Activated naive CD4-positive, alpha-beta T cell treated with anti-CD3 and anti-CD28 coated beads, Interleukin-2, amount 10 ng/mL, durations not matched to agents 7 days and 5 days (primary cell): Measurements from ENCODE around the gene TEKTIP1.
"Not testable (repeated sequence)": the region's sequence is repeated elsewhere in the genome, so short reads cannot be mapped to it uniquely, and the experiment has no call there.

Experiments
- CTCF ChIA-PET: fragments of 350-600 bp; sonication (Branson Sonifier 250); formaldehyde crosslinking; loops from one replicate; lab custom pipeline; 2021; ENCODE audit warnings: antibody characterized with exemption; lab: Charles Lee
- DNase-seq: peaks from one replicate; pipeline ENCODE4 v3.0.0-alpha.2; 2020
- H3K27ac Mint-ChIP-seq: one replicate; pipeline ENCODE4 v1.8.0; 2021; ENCODE audit warnings: mild to moderate bottlenecking, moderate library complexity, mixed read lengths
- H3K27me3 Mint-ChIP-seq: one replicate; pipeline ENCODE4 v1.8.0; 2021; ENCODE audit warnings: mild to moderate bottlenecking, mixed read lengths
- H3K36me3 Mint-ChIP-seq: one replicate; pipeline ENCODE4 v1.8.0; 2021; ENCODE audit warnings: mixed read lengths
- H3K4me1 Mint-ChIP-seq: one replicate; pipeline ENCODE4 v1.8.0; 2021; ENCODE audit warnings: mixed read lengths
- H3K4me3 Mint-ChIP-seq: one replicate; pipeline ENCODE4 v1.8.0; 2021; ENCODE audit warnings: mild to moderate bottlenecking, moderate library complexity, mixed read lengths
- H3K9me3 Mint-ChIP-seq: one replicate; pipeline ENCODE4 v1.8.0; 2021; ENCODE audit warnings: mixed read lengths

Gene TEKTIP1

DNA sequence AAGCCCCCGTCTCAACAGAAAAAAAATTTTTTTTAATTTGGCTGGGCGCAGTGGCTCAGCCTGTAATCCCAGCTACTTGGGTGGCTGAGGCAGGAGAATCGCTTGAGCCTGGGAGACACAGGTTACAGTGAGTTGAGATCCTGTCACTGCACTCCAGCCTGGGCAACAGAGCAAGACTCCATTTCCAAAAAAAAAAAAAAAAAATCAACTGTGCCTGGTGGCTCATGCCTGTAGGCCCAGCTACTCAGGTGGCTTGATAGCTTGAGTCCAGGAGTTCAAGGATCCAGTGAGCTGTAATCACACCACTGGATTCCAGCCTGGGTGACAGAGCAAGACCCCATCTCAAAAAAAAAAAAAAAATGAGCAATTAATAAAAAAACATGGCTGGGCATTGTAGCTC lies 37.2 kb upstream of the TEKTIP1 start:
- DNase-seq: no peak
- Mint-ChIP-seq H3K36me3 (peaks cover 15% of the 10 kb centered on the region), H3K4me1 (peaks cover 39% of the 10 kb centered on the region), H3K9me3 (no peaks in the 10 kb centered on the region), H3K4me3 (no peak overlapping the region), H3K27ac (peak overlapping the region; percentile 19), H3K27me3 (no peaks in the 10 kb centered on the region)
- CTCF ChIA-PET: interaction anchor here (1.6 kb wide), 1 partner anchor 32 kb away, joined by 4 read pairs; no protein-coding TSS in a partner anchor

DNA sequence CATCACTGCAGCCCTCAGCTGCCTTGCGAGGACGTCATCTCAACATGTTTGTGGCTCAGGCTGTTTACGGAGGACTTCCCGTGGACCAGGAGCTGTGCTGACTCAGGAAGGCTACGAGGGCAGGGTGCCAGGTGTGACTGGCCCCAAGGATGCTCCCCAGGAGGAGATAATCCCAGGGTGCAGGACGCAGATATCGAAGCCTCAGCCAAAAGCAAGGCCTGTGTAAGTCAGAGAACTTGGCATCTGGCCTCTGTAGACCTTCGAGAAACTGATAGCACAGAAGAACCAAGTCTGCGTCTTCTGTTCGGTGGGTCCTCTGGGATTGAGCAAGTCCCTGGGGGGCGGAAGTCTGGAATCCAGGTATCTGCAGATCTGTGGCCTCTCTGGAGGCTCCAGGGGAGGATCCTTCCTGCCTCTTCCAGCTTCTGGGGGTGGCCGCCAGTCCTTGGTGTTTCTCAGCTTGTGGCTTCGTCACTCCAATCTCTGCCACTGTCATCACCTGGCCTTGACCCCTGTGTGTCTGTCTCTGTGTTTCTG lies 35.9 kb upstream of the TEKTIP1 start:
- Mint-ChIP-seq H3K4me3 (no peak overlapping the region), H3K4me1 (peaks cover 43% of the 10 kb centered on the region), H3K27me3 (no peaks in the 10 kb centered on the region), H3K9me3 (no peaks in the 10 kb centered on the region), H3K36me3 (peaks cover 16% of the 10 kb centered on the region), H3K27ac (no peak overlapping the region)
- CTCF ChIA-PET: no interaction called here
- DNase-seq: no peak

DNA sequence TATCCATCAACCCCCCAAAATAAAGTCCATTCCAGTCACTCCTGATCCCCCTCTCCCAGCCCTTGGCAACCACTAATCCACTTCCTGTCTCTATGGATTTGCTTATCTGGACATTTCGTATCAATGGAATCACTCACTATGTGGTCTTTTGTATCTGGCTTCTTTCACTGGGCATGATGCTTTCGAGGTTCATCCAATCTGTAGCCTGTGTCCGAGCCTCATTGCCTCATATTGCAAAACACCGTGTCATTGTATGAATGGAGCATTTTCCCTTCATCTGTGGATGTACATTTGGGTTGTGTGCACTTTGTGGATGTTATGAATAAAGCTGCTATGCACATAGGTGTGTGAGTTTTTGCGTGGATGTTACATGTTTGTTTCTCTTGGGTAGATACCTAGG lies 34.2 kb upstream of the TEKTIP1 start:
- peak overlapping the region; percentile 82 for H3K4me3 Mint-ChIP-seq
- H3K4me1 Mint-ChIP-seq: peaks cover 48% of the 10 kb centered on the region
- H3K36me3 Mint-ChIP-seq: peaks cover 25% of the 10 kb centered on the region
- CTCF ChIA-PET: interaction anchor here (0.7 to 1.4 kb wide), 2 partner anchors 25 to 635 kb away, joined by 3 to 4 read pairs; no protein-coding TSS in a partner anchor
- peak overlapping the region; percentile 94 for H3K27ac Mint-ChIP-seq
- DNase-seq: no peak
- no peaks in the 10 kb centered on the region for H3K9me3 Mint-ChIP-seq
- no peaks in the 10 kb centered on the region for H3K27me3 Mint-ChIP-seq

DNA sequence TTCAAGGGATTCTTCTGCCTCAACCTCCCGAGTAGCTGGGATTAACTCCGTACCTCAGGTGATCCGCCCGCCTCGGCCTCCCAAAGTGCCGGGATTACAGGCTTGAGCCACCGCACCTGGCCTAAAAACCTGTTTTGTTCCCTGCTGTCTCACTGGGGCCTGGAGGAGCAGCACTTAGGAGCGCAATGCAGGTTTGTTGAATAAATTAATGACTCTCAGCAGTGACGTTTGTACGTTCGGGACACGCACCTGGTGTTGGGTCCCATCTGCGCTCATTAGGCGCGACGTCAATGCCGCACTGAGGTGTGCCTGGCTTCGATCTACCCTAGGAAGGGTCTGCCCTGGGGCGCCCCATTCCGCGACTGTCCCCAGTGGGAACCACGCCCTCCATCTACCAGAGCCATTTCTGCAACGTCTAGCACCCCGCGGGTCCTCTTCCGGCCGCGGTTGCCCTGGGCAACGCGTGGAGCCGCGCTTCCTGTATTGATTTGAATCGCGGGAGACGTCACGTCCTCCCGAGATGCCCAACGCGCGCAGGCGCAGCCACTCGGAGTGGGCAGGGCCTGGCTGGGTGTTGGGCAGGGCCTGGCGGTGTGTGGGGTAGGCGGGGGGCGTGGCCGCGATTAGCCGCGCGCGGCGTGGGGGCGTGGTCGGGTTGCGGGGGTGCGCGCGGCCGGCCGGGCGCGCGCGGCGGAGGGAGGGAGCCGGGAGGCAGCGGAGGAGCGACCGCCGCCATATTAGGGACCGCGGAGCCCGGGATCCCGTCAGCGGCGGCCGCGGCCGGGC lies 33.2 kb upstream of the TEKTIP1 start, which contains the start of gene FZR1:
Gene FZR1 (plus strand): TSS at position 714 of the 786 bp plus-strand sequence. CDS start 16,679 bp downstream, outside the sequence.
- peak within 1 kb of the TSS; percentile 95 for H3K4me3 Mint-ChIP-seq
- H3K36me3 Mint-ChIP-seq: peaks cover 31% of the 10 kb centered on the region
- peaks cover 48% of the 10 kb centered on the region for H3K4me1 Mint-ChIP-seq
- CTCF ChIA-PET: no interaction called here
- no peaks in the 10 kb centered on the region for H3K9me3 Mint-ChIP-seq
- H3K27me3 Mint-ChIP-seq: no peaks in the 10 kb centered on the region
- peak within 1 kb of the TSS; percentile 94 for H3K27ac Mint-ChIP-seq
- DNase-seq: peak; percentile 99

DNA sequence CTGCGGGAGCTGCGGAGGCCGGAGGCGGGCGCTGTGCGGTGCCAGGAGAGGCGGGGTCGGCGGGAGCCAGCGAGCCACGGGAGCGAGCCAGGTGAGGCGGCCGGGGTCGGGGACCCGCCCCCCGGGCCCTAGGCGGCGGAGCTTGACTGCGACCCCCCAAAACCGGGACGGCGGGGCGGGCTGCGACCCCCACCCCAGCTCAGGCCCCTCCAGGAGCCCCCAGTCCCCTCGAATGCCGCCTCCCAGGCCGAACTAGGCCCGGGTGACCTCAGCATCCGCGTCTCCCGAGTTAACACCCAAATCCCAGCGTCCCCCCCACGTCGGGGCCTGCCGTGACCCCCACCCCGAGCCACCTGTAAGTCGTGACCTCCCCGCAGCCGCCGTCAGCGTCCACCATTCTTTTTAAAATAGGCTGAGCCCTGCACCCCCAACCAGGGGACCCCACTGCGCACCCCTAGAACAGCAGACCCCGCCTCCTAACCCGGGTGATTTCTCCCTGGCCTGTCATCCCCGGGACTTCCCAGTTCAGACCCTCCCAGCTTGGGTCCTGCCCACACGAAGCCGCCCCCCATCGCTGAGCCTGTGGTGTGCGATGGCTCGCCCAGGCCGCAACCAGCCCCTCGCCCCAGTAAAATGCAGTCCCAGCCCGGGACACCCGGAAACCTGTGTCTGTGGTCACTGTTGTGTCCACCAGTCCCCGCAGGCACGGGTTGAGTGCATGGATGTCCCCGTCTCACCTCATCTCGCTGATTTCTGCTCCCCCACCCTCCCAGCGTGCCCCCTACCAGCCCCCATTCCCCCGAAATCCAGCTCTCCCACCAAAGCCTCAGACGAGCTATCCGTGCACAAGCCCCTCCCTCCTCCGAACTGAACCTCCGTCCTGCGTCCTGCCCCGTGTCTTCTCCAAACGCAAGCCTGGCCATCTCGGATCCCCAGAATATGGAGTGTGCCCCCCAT lies 32.3 kb upstream of the TEKTIP1 start:
- CTCF ChIA-PET: no interaction called here
- H3K27ac Mint-ChIP-seq: peak overlapping the region; percentile 92
- H3K4me3 Mint-ChIP-seq: peak overlapping the region; percentile 95
- H3K4me1 Mint-ChIP-seq: peaks cover 45% of the 10 kb centered on the region
- no peaks in the 10 kb centered on the region for H3K9me3 Mint-ChIP-seq
- peak; percentile 61 for DNase-seq
- no peaks in the 10 kb centered on the region for H3K27me3 Mint-ChIP-seq
- peaks cover 33% of the 10 kb centered on the region for H3K36me3 Mint-ChIP-seq

DNA sequence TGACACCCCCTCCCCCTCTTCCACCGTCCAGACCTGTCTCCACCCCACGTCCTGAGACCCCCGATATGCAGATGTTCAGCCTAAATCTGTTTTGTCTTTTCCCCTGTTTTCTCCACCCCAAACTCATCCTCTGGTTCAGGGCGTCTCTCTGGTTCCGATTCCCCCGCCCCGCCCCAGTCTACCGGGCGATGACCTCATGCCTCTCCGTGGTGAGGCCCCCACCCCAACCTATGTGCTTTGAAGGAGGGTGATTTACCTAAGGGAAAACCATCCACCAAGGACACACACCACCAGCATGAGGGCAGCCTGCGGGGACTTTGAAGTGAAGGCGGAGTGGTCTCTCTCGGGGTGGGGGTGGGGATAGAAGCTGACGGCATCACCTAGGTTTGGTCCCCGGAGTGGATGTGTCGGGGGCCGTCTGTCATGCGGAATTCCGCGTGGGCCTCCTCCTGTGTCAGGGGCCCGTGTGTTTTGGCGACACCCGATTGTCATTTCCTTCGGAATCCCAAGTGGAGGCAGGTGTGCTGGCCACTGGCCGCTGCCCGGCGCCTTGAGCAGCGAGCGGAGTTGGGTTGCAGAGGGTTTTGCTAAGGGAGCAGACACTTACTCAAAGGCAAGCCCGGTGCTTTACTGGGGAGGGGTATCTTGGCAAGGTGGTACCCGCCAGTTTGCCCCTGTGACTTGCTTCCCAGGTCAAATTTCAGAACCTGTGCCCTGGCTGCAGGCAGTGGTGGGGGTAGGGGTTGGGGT lies 31.4 kb upstream of the TEKTIP1 start:
- Mint-ChIP-seq H3K27me3 (no peaks in the 10 kb centered on the region), H3K27ac (peak overlapping the region; percentile 92), H3K4me1 (peaks cover 45% of the 10 kb centered on the region), H3K9me3 (no peaks in the 10 kb centered on the region), H3K36me3 (peaks cover 36% of the 10 kb centered on the region), H3K4me3 (peak overlapping the region; percentile 95)
- CTCF ChIA-PET: no interaction called here
- peak; percentile 52 for DNase-seq

DNA sequence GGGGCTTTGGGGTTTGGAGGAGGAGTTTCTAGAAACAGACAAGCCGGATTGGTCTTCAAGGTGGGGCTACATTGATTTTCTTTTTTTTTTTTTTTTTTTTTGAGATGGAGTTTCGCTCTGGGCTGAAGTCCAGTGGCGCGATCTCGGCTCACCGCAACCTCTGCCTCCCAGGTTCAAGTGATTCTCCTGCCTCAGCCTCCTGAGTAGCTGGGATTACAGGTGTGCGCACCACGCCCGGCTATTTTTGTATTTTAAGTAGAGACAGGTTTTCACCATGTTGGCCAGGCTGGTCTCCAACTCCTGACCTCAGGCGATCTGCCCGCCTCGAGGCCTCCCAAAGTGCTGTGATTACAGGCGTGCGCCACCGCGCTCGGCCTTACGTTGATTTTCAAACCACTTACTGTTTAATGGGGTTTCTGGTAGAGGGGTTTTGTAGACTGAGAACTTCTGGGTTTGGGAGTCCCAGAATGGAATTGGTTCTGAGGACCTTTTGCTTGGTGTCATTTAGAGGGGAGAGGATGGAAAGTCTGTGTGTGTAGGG lies 30.8 kb upstream of the TEKTIP1 start:
- H3K4me1 Mint-ChIP-seq: peaks cover 45% of the 10 kb centered on the region
- H3K27ac Mint-ChIP-seq: peak overlapping the region; percentile 42
- H3K4me3 Mint-ChIP-seq: peak overlapping the region; percentile 95
- CTCF ChIA-PET, H3K27me3 Mint-ChIP-seq, H3K9me3 Mint-ChIP-seq, DNase-seq: not testable (repeated sequence)
- H3K36me3 Mint-ChIP-seq: peaks cover 36% of the 10 kb centered on the region

DNA sequence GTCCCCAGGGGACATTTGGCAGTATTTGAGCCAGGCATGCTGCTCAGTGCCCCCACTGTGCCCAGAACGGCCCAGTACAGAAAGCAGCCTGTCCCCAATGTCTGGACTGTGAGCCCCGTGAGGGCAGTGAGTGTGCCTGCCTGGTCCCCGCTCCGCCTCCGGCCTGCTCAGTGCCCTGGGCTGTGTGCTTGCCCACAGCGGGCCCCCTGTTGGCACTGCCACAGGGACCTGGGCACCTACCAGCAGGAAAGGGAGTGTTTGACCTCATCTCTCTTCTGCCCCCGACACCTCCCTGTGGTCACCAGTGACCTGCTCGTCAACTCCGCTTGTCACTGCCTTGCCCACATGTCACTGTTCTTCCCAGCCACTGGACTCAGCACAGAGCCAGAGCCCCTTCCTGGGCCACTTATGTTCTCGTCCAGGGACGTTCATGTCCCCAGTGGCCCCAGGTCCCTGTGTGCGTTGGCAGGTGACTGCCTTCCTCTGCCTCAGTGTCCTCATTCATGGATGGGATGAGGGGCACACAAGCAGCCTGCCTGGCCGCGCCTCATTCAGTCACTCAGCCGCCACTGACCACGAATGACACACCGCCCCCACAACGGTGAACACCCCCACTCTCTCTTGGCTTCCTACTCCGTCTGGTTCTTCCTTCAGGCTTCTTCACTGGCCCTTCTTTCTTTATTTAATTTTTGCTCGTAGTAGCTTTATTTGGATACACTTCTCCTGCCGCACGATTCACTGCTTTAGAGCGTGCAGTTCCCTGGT lies 30.0 kb upstream of the TEKTIP1 start:
- Mint-ChIP-seq H3K4me1 (peaks cover 45% of the 10 kb centered on the region), H3K4me3 (peak overlapping the region; percentile 49), H3K36me3 (peaks cover 36% of the 10 kb centered on the region), H3K27ac (peak overlapping the region; percentile 74), H3K27me3 (no peaks in the 10 kb centered on the region), H3K9me3 (no peaks in the 10 kb centered on the region)
- CTCF ChIA-PET: no interaction called here
- no peak for DNase-seq

DNA sequence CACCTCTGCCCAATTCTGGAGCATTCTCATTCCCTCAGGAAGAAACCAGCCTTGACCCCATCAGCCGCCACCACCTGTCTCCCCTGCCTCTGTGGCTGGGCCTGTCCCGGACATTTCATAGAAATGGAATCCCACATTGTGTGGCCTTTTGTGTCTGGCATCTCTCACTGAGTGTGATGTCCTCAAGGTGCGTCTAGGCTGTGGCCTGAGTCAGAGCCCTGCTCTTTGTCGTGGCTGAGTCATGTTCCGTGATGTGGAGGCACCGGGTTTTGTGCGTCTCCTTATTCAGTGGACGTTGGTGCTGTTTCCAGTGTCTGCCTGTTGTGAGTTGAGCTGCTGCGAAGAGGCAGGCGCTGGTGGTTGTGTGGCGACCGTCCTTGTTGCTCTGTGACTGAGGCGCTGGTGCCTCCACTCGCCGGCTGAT lies 29.4 kb upstream of the TEKTIP1 start:
- DNase-seq: no peak
- no peaks in the 10 kb centered on the region for H3K27me3 Mint-ChIP-seq
- H3K9me3 Mint-ChIP-seq: no peaks in the 10 kb centered on the region
- H3K4me1 Mint-ChIP-seq: peaks cover 45% of the 10 kb centered on the region
- peak overlapping the region; percentile 74 for H3K27ac Mint-ChIP-seq
- peak overlapping the region; percentile 49 for H3K4me3 Mint-ChIP-seq
- CTCF ChIA-PET: no interaction called here
- H3K36me3 Mint-ChIP-seq: peaks cover 37% of the 10 kb centered on the region

DNA sequence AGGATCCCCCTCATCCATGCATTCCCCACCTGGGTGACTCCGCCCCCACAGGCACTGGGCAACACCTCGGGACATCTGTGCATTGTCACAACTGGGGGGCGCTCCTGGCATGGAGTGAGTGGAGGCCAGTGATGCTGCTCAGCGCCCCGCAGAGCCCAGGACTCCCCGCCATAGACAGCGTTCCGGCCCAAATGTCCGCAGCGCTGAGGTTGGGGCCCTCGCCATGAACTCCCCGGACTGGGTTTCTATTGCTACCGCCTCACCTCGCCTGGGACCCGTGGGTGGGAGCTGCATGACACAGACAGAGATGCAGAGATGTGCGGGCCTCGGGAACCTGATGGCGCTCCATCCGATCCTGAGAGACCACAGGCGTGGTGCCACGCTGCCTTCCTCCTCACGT lies 28.2 kb upstream of the TEKTIP1 start:
- H3K27me3 Mint-ChIP-seq: no peaks in the 10 kb centered on the region
- H3K9me3 Mint-ChIP-seq: no peaks in the 10 kb centered on the region
- CTCF ChIA-PET: interaction anchor here (1.8 kb wide), 1 partner anchor 34 kb away, joined by 4 read pairs; no protein-coding TSS in a partner anchor
- peaks cover 41% of the 10 kb centered on the region for H3K4me1 Mint-ChIP-seq
- H3K36me3 Mint-ChIP-seq: peaks cover 34% of the 10 kb centered on the region
- no peak for DNase-seq
- no peak overlapping the region for H3K27ac Mint-ChIP-seq
- H3K4me3 Mint-ChIP-seq: no peak overlapping the region

DNA sequence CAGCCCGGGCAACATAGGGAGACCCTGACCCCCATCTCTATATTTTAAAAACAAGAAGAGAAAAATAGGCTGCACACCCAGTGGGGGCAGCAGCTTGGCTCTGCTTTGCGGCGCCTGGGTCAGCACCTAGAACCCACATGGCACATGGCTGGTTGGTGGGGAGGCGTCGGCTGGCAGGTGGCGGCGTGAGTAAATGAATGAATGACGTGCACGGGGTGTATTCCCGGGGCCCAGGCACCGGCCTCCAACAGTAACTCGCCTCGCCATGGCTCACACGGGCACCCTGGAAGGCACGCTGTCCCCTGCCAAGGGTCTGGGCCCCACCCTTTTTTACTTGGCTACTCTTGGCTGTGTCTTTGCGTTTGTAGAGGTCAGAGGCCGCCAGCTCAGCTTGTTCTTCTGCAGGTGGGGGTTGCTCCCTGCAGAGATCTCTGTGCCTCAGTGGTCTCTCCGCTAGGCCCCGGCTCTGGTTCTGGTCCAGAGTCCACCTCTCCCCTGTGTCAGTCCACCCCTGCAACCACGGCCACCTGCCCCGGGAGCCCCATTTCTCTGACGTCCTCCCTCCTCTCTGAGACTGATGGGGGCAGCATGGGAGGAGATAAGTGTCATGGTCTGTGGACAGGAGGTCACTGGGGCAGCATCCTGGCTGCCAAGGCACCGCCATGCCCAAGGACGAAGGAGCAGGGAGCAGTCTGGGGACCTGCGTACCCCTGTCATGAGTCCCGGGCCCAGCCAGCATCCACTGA lies 27.3 kb upstream of the TEKTIP1 start:
- no peak overlapping the region for H3K27ac Mint-ChIP-seq
- CTCF ChIA-PET: interaction anchor here (1.8 kb wide), 1 partner anchor 33 kb away, joined by 4 read pairs; no protein-coding TSS in a partner anchor
- H3K4me3 Mint-ChIP-seq: no peak overlapping the region
- H3K27me3 Mint-ChIP-seq: no peaks in the 10 kb centered on the region
- no peaks in the 10 kb centered on the region for H3K9me3 Mint-ChIP-seq
- peaks cover 44% of the 10 kb centered on the region for H3K4me1 Mint-ChIP-seq
- H3K36me3 Mint-ChIP-seq: peaks cover 35% of the 10 kb centered on the region
- no peak for DNase-seq

DNA sequence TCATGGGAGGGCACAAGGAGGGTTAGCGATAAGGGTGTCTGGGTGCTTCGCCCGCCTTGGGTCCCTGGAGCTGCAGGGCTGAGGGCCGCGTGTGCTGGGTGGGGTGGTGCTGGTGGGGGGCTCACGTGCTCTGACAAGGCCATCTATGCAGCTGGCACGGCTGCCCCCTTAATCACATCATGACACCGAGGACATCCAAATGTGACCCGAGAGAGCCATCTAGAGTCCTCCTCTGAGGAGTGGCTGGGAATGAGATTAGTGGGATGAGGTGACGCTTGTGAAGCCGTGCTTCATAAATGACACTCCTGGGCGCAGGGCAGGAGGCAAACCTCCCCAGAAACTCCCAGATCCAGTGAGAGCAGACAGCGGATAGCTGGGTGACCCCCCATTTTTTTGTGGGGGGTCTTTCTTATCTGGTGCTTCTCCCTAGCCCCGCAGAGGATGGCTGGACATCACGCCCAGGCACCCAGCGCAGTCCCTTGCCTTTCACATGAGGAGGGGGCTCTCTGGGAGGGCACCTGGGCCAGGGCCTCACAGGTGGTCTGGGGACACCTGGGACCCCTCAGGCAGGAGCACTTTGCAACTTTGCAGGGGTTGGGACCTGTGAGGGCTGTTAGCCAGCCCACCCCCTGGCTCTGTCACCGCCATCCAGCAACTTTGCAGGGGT lies 26.3 kb upstream of the TEKTIP1 start:
- no peaks in the 10 kb centered on the region for H3K27me3 Mint-ChIP-seq
- no peak for DNase-seq
- peaks cover 43% of the 10 kb centered on the region for H3K4me1 Mint-ChIP-seq
- peaks cover 27% of the 10 kb centered on the region for H3K36me3 Mint-ChIP-seq
- H3K4me3 Mint-ChIP-seq: no peak overlapping the region
- CTCF ChIA-PET: interaction anchor here (0.5 kb wide), 1 partner anchor 19 kb away, joined by 3 read pairs; no protein-coding TSS in a partner anchor
- no peak overlapping the region for H3K27ac Mint-ChIP-seq
- H3K9me3 Mint-ChIP-seq: no peaks in the 10 kb centered on the region
